Activated naive CD4-positive, alpha-beta T cell treated with anti-CD3 and anti-CD28 coated beads, Interleukin-2, amount 50 U/mL, for 24 hours (primary cell): Measurements from ENCODE around the gene ZC3H7B.

Source experiments
- H3K27ac Mint-ChIP-seq: one replicate; pipeline ENCODE4 v1.8.0; 2021; ENCODE audit warnings: mild to moderate bottlenecking, mixed read lengths
- H3K27me3 Mint-ChIP-seq: one replicate; pipeline ENCODE4 v1.8.0; 2021; ENCODE audit warnings: mixed read lengths
- H3K36me3 Mint-ChIP-seq: one replicate; pipeline ENCODE4 v1.8.0; 2021; ENCODE audit warnings: mixed read lengths
- H3K4me1 Mint-ChIP-seq: one replicate; pipeline ENCODE4 v1.8.0; 2021; ENCODE audit warnings: mixed read lengths
- H3K4me3 Mint-ChIP-seq: one replicate; pipeline ENCODE4 v1.8.0; 2021; ENCODE audit warnings: mild to moderate bottlenecking, mixed read lengths
- H3K9me3 Mint-ChIP-seq: one replicate; pipeline ENCODE4 v1.8.0; 2021; ENCODE audit warnings: mixed read lengths

The ZC3H7B gene

GRCh38 chr22:41338614-41339212 is 37.4 kb downstream of the ZC3H7B start:
- no peaks in the 10 kb centered on the region for H3K9me3 Mint-ChIP-seq
- no peak overlapping the region for H3K27ac Mint-ChIP-seq
- peaks cover 12% of the 10 kb centered on the region for H3K4me1 Mint-ChIP-seq
- peaks cover 2% of the 10 kb centered on the region for H3K36me3 Mint-ChIP-seq
- H3K4me3 Mint-ChIP-seq: no peak overlapping the region
- H3K27me3 Mint-ChIP-seq: no peaks in the 10 kb centered on the region

GRCh38 chr22:41339823-41340222 is 38.5 kb downstream of the ZC3H7B start:
- no peak overlapping the region for H3K4me3 Mint-ChIP-seq
- H3K27ac Mint-ChIP-seq: no peak overlapping the region
- H3K27me3 Mint-ChIP-seq: no peaks in the 10 kb centered on the region
- H3K9me3 Mint-ChIP-seq: no peaks in the 10 kb centered on the region
- peaks cover 2% of the 10 kb centered on the region for H3K36me3 Mint-ChIP-seq
- peaks cover 9% of the 10 kb centered on the region for H3K4me1 Mint-ChIP-seq

- Mint-ChIP-seq H3K4me3 (no peak overlapping the region), H3K27me3 (no peaks in the 10 kb centered on the region), H3K27ac (peak overlapping the region; percentile 30), H3K9me3 (no peaks in the 10 kb centered on the region), H3K36me3 (peaks cover 2% of the 10 kb centered on the region), H3K4me1 (peaks cover 4% of the 10 kb centered on the region)
Observed at GRCh38 chr22:41340357-41340756, 39.0 kb downstream of the ZC3H7B start.

GRCh38 chr22:41341012-41341411 is 39.7 kb downstream of the ZC3H7B start:
- Mint-ChIP-seq H3K36me3 (no peaks in the 10 kb centered on the region), H3K4me3 (no peak overlapping the region), H3K9me3 (no peaks in the 10 kb centered on the region), H3K4me1 (no peaks in the 10 kb centered on the region), H3K27ac (no peak overlapping the region), H3K27me3 (no peaks in the 10 kb centered on the region)

- Mint-ChIP-seq H3K4me3 (no peak overlapping the region), H3K27me3 (no peaks in the 10 kb centered on the region), H3K9me3 (no peaks in the 10 kb centered on the region), H3K27ac (no peak overlapping the region), H3K4me1 (no peaks in the 10 kb centered on the region), H3K36me3 (no peaks in the 10 kb centered on the region)
Observed at GRCh38 chr22:41341990-41342389, 40.7 kb downstream of the ZC3H7B start.

GRCh38 chr22:41343300-41343699 is 42.0 kb downstream of the ZC3H7B start:
- no peak overlapping the region for H3K27ac Mint-ChIP-seq
- H3K36me3 Mint-ChIP-seq: peaks cover 1% of the 10 kb centered on the region

GRCh38 chr22:41343717-41344116 is 42.4 kb downstream of the ZC3H7B start:
- Mint-ChIP-seq H3K4me1 (no peaks in the 10 kb centered on the region), H3K4me3 (no peak overlapping the region), H3K27ac (no peak overlapping the region), H3K36me3 (peaks cover 1% of the 10 kb centered on the region), H3K27me3 (no peaks in the 10 kb centered on the region), H3K9me3 (no peaks in the 10 kb centered on the region)

More at GRCh38 chr22:41343300-41343699, 42.0 kb downstream of the ZC3H7B start:
- Mint-ChIP-seq H3K27me3 (no peaks in the 10 kb centered on the region), H3K4me1 (no peaks in the 10 kb centered on the region), H3K4me3 (no peak overlapping the region), H3K9me3 (no peaks in the 10 kb centered on the region)

GRCh38 chr22:41344189-41344788 is 43.0 kb downstream of the ZC3H7B start:
- Mint-ChIP-seq H3K27me3 (no peaks in the 10 kb centered on the region), H3K4me3 (no peak overlapping the region), H3K4me1 (no peaks in the 10 kb centered on the region), H3K9me3 (no peaks in the 10 kb centered on the region), H3K27ac (no peak overlapping the region), H3K36me3 (peaks cover 1% of the 10 kb centered on the region)

- Mint-ChIP-seq H3K27me3 (no peaks in the 10 kb centered on the region), H3K4me1 (no peaks in the 10 kb centered on the region), H3K36me3 (peaks cover 10% of the 10 kb centered on the region), H3K9me3 (no peaks in the 10 kb centered on the region), H3K4me3 (no peak overlapping the region), H3K27ac (no peak overlapping the region)
Observed at GRCh38 chr22:41345807-41346335, 44.5 kb downstream of the ZC3H7B start.

- no peaks in the 10 kb centered on the region for H3K27me3 Mint-ChIP-seq
- H3K9me3 Mint-ChIP-seq: no peaks in the 10 kb centered on the region
- no peak overlapping the region for H3K27ac Mint-ChIP-seq
- H3K36me3 Mint-ChIP-seq: peaks cover 13% of the 10 kb centered on the region
- H3K4me1 Mint-ChIP-seq: no peaks in the 10 kb centered on the region
- no peak overlapping the region for H3K4me3 Mint-ChIP-seq
Observed at GRCh38 chr22:41347066-41347859, 45.9 kb downstream of the ZC3H7B start.

GRCh38 chr22:41348964-41349484 is 47.7 kb downstream of the ZC3H7B start:
- Mint-ChIP-seq H3K27ac (no peak overlapping the region), H3K36me3 (peaks cover 13% of the 10 kb centered on the region), H3K4me1 (no peaks in the 10 kb centered on the region), H3K9me3 (no peaks in the 10 kb centered on the region), H3K4me3 (no peak overlapping the region), H3K27me3 (no peaks in the 10 kb centered on the region)

GRCh38 chr22:41350087-41350486 is 48.8 kb downstream of the ZC3H7B start:
- H3K9me3 Mint-ChIP-seq: no peaks in the 10 kb centered on the region
- no peaks in the 10 kb centered on the region for H3K4me1 Mint-ChIP-seq
- H3K27me3 Mint-ChIP-seq: no peaks in the 10 kb centered on the region

GRCh38 chr22:41351011-41351410 is 49.7 kb downstream of the ZC3H7B start:
- H3K4me1 Mint-ChIP-seq: no peaks in the 10 kb centered on the region
- H3K27ac Mint-ChIP-seq: no peak overlapping the region
- peaks cover 15% of the 10 kb centered on the region for H3K36me3 Mint-ChIP-seq

More at GRCh38 chr22:41350087-41350486, 48.8 kb downstream of the ZC3H7B start:
- H3K4me3 Mint-ChIP-seq: no peak overlapping the region
- H3K27ac Mint-ChIP-seq: no peak overlapping the region
- H3K36me3 Mint-ChIP-seq: peaks cover 15% of the 10 kb centered on the region

GRCh38 chr22:41352058-41352457 is 50.7 kb downstream of the ZC3H7B start:
- H3K36me3 Mint-ChIP-seq: peaks cover 15% of the 10 kb centered on the region
- no peaks in the 10 kb centered on the region for H3K27me3 Mint-ChIP-seq
- no peaks in the 10 kb centered on the region for H3K4me1 Mint-ChIP-seq
- no peak overlapping the region for H3K4me3 Mint-ChIP-seq
- H3K9me3 Mint-ChIP-seq: no peaks in the 10 kb centered on the region
- H3K27ac Mint-ChIP-seq: no peak overlapping the region

More at GRCh38 chr22:41351011-41351410, 49.7 kb downstream of the ZC3H7B start:
- Mint-ChIP-seq H3K4me3 (no peak overlapping the region), H3K9me3 (no peaks in the 10 kb centered on the region), H3K27me3 (no peaks in the 10 kb centered on the region)

GRCh38 chr22:41353862-41354575 is 52.7 kb downstream of the ZC3H7B start:
- Mint-ChIP-seq H3K27ac (no peak overlapping the region), H3K27me3 (no peaks in the 10 kb centered on the region), H3K9me3 (no peaks in the 10 kb centered on the region), H3K4me3 (no peak overlapping the region), H3K36me3 (peaks cover 13% of the 10 kb centered on the region), H3K4me1 (no peaks in the 10 kb centered on the region)
